IPS-15b (cell line): ENCODE data around the gene ATG7.
"Not testable (repeated sequence)": the region's sequence is repeated elsewhere in the genome, so short reads cannot be mapped to it uniquely, and the experiment has no call there.

Source experiments
- H3K27me3 ChIP-seq: one replicate; pipeline ENCODE4 v1.6.1; 2013; ENCODE audit warnings: low read length; ENCODE audit not compliant: control insufficient read depth, insufficient read depth
- H3K36me3 ChIP-seq: one replicate; pipeline ENCODE4 v1.6.1; 2013; ENCODE audit warnings: low read length; ENCODE audit not compliant: control insufficient read depth, insufficient read depth
- H3K4me1 ChIP-seq: one replicate; pipeline ENCODE4 v1.6.1; 2013; ENCODE audit warnings: mild to moderate bottlenecking, low read length; ENCODE audit not compliant: control insufficient read depth, insufficient read depth
- H3K4me3 ChIP-seq: one replicate; pipeline ENCODE4 v1.5.1; 2013; ENCODE audit warnings: low read depth, low read length
- H3K9ac ChIP-seq: one replicate; pipeline ENCODE4 v1.6.1; 2013; ENCODE audit warnings: low read depth, mild to moderate bottlenecking, low read length
- H3K9me3 ChIP-seq: one replicate; pipeline ENCODE4 v1.6.1; 2013; ENCODE audit warnings: mild to moderate bottlenecking, low read length; ENCODE audit not compliant: control insufficient read depth, insufficient read depth

The ATG7 gene

DNA sequence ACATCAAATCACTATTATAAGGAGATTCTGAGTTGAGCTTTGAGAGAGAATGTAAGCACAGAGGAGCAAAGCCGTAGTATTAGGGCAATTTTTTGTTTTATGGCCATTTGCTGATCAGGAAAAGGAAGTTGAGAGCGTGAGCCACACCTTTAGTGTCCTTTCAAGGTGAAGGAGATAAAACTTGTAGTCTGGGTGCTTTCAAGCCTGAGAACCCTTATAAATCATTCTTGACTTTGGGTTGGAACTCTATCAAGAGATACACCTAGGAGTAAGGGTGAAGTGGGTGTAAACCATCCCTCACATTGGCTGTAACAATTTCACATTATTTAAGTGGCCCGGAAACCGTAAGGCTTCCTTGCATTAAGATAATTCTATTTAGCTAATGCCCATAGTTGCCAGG, 122.2 kb downstream of the ATG7 start:
- Histone ChIP-seq H3K36me3 (no peaks in the 10 kb centered on the region), H3K4me1 (peaks cover 4% of the 10 kb centered on the region), H3K9ac (no peak overlapping the region), H3K9me3 (no peaks in the 10 kb centered on the region), H3K4me3 (no peak overlapping the region), H3K27me3 (no peaks in the 10 kb centered on the region)

DNA sequence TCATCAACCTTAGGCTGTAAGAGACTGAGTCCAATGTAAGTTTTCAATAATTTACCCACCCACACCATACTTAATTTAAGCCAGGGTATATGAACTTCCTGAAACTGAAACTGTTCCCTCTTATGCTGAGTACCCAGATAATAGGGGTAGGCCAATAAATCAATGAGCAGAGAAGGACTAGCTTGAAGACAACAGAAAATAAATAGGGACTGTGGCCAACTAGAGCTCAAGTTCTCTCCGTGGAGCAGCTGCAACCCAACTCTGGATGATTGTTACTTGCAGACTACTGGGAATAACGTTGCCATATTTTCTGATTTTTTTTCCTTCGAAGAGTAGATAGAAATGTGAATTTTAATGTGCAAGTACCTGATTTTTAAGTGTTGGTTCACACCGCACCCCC, 128.0 kb downstream of the ATG7 start:
- Histone ChIP-seq H3K9me3 (no peaks in the 10 kb centered on the region), H3K4me3 (no peak overlapping the region), H3K4me1 (no peaks in the 10 kb centered on the region), H3K27me3 (no peaks in the 10 kb centered on the region), H3K36me3 (peaks cover 2% of the 10 kb centered on the region), H3K9ac (no peak overlapping the region)

DNA sequence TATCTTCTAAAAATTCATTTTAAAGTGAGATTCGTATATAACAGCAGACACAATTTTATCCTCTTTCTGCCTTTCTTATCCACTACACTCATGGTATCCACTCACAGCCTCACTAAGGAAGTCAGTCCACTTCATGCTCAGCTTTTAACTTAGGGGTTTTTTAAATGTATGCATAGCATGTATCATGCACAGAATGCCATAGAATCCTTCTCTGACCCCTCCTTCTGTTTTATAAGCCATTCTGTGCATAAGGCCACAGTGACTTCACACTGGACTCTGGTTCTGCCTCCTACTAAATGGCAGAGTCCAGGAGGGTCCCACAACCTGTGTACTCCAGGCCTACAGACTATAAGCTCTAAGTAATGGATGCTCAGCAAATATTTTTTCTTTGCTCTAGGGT, 129.2 kb downstream of the ATG7 start:
- Histone ChIP-seq H3K36me3 (peaks cover 4% of the 10 kb centered on the region), H3K4me3 (no peak overlapping the region), H3K27me3 (no peaks in the 10 kb centered on the region), H3K9me3 (no peaks in the 10 kb centered on the region), H3K4me1 (no peaks in the 10 kb centered on the region), H3K9ac (no peak overlapping the region)

DNA sequence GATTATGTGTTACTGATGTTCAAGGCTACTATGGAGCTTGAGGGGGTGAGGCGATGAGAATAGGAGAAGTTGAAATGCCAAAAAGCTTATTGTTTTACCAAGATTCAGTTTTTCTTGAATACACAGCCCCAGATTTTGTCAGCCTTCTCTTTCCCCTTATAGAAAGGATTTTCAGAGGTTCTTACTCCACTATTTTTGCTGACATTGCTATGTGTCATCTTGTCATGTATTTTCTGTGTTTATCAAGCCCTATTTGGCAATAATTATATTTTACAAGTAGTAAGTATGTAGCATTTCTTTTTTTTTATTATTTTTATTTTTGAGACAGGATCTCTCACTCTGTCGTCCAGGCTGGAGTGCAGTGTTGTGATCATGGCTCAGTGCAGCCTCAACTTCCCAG, 133.1 kb downstream of the ATG7 start:
- H3K9me3 ChIP-seq = no peaks in the 10 kb centered on the region
- peaks cover 7% of the 10 kb centered on the region for H3K36me3 ChIP-seq
- H3K27me3 ChIP-seq = no peaks in the 10 kb centered on the region
- no peak overlapping the region for H3K9ac ChIP-seq
- H3K4me1 ChIP-seq = no peaks in the 10 kb centered on the region
- H3K4me3 ChIP-seq = no peak overlapping the region

DNA sequence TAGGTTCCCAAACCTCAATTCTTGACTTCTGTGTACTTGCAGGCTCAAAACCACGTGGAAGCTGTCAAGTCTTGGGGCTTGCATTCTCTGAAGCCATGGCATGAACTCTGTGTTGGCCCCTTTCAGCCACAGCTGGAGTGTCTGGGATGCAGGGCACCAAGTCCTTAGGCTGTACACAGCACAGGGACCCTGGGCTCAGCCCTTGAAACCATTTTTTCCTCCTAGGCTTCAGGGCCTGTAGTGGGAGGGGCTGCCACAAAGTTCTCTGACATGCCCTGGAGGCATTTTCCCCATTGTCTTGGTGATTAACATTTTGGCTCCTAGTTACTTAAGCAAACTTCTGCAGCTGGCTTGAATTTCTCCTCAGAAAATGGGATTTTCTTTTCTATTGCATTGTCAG, 135.4 kb downstream of the ATG7 start:
- Histone ChIP-seq H3K9me3 (no peaks in the 10 kb centered on the region), H3K27me3 (no peaks in the 10 kb centered on the region), H3K4me3 (no peak overlapping the region), H3K9ac (no peak overlapping the region), H3K4me1 (no peaks in the 10 kb centered on the region), H3K36me3 (peaks cover 7% of the 10 kb centered on the region)

DNA sequence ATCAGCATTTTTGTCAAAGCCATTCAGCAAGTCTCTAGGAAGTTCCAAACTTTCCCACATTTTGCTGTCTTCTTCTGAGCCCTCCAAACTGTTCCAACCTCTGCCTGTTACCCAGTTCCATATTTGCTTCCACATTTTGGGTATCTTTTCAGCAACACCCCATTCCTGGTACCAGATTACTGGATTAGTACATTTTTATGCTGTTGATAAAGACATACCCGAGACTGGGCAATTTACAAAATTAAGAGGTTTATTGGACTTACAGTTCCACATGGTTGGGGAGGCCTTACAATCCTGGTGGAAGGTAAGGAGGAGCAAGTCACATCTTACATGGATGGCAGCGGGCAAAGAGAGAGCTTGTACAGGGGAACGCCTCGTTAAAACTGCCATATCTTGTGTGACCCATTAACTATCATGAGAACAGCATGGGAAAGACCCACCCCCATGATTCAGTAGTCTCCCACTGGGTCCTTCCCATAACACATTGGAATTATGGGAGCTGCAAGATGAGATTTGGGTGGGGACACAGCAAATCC, 136.2 kb downstream of the ATG7 start:
- H3K9ac ChIP-seq, H3K4me3 ChIP-seq, H3K9me3 ChIP-seq, H3K27me3 ChIP-seq, H3K4me1 ChIP-seq, H3K36me3 ChIP-seq: not testable (repeated sequence)

DNA sequence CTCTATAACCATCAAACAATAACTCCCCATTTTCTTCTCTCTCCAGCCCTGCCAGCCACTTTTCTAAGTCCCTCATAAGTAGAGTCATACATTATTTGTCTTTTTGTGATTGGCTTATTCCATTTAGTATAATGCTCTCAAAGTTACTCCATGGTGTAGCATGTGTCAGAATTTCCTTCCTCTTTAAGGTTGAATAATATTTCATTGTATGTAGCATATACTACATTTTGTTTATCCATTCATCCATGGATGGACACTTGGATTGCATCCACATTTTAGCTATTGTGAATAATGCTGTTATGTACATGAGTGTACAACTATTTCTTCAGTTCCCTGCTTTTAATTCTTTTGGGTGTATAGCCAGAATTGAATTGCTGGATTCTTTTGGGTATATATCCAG, 138.4 kb downstream of the ATG7 start:
- Histone ChIP-seq H3K9me3 (no peaks in the 10 kb centered on the region), H3K9ac (no peak overlapping the region), H3K27me3 (no peaks in the 10 kb centered on the region), H3K4me3 (no peak overlapping the region), H3K4me1 (no peaks in the 10 kb centered on the region), H3K36me3 (peaks cover 5% of the 10 kb centered on the region)

DNA sequence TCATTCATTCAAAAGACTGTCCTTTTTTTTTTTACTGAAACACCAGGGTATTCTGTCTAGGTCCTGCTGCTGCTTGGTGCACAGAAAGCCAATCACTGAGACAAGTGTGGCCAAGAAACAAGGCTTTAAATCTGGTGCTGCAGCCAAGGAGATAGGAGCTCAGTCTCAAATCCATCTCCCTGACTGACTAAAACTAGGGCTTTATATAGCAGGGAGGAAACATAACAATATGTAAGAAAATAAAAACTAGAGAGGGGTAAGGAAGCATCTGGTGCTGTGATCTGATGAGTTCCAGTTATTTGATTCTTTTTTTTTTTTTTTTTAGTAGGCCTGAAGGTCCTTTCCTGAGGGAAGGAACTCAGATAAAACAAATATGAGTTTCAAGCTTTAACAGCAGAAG, 139.8 kb downstream of the ATG7 start:
- H3K27me3 ChIP-seq = no peaks in the 10 kb centered on the region
- no peaks in the 10 kb centered on the region for H3K9me3 ChIP-seq
- H3K4me3 ChIP-seq = no peak overlapping the region
- H3K36me3 ChIP-seq = no peaks in the 10 kb centered on the region
- no peak overlapping the region for H3K9ac ChIP-seq
- no peaks in the 10 kb centered on the region for H3K4me1 ChIP-seq

DNA sequence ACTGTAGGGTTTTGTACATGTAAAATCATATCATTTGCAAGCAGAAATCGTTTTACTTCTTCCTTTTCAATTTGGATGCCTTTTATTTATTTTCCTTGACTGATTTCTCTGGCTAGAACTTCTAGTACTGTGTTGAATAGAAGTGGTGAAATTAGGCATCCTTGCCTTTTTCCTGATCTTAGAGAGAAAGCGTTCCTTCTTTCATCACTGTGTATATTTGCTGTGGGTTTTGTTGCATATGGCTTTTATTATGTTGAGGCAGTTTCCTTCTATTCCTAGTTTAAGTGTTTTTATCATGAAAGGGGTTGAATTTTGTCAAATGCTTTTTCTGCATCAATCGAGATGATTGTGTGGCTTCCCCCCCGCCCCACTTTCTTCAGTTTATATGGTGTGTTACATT, 140.9 kb downstream of the ATG7 start:
- Histone ChIP-seq H3K4me1 (no peaks in the 10 kb centered on the region), H3K9me3 (no peaks in the 10 kb centered on the region), H3K36me3 (no peaks in the 10 kb centered on the region), H3K9ac (no peak overlapping the region), H3K4me3 (no peak overlapping the region), H3K27me3 (no peaks in the 10 kb centered on the region)

DNA sequence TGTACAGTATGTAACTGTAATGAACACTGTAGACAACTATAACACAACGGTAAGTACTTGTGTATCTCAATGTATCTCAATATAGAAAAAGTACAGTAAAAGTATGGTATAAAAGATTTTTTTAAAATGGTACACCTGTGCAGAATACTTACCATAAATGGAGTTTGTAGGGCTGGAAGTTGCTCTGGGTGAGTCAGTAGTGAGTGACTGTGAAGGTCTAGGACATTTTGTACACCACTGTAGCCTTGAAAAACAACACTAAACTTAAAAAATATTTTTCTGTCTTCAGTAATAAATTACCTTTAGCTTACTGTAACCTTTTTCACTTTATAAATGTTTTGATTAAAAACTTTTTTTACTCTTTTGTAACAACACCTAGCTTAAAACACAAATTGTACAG, 142.9 kb downstream of the ATG7 start:
- H3K36me3 ChIP-seq = no peaks in the 10 kb centered on the region
- H3K9me3 ChIP-seq = no peaks in the 10 kb centered on the region
- no peak overlapping the region for H3K9ac ChIP-seq
- H3K27me3 ChIP-seq = no peaks in the 10 kb centered on the region
- H3K4me1 ChIP-seq = no peaks in the 10 kb centered on the region
- no peak overlapping the region for H3K4me3 ChIP-seq

DNA sequence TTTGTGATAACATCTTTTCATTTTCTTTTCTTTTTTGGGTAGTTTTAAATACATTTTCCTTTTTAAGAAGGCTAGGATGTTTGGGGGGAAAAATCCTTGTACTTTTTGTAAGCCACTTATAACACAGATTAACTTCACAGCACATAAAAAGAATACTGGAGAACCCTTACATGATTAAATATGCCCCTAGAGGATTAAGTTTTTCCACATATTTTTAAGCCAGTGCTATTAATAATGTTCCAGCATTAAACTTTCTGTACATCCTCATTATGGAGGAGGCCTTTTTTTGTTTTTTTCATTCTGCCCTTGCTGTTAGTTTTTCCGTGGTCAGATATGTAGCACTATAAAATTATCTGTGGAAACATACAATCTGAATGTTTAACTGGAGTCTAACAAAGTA, 147.9 kb downstream of the ATG7 start:
- H3K36me3 ChIP-seq = no peaks in the 10 kb centered on the region
- H3K4me3 ChIP-seq = no peak overlapping the region
- H3K4me1 ChIP-seq = no peaks in the 10 kb centered on the region
- H3K27me3 ChIP-seq = no peaks in the 10 kb centered on the region
- no peak overlapping the region for H3K9ac ChIP-seq
- H3K9me3 ChIP-seq = no peaks in the 10 kb centered on the region

DNA sequence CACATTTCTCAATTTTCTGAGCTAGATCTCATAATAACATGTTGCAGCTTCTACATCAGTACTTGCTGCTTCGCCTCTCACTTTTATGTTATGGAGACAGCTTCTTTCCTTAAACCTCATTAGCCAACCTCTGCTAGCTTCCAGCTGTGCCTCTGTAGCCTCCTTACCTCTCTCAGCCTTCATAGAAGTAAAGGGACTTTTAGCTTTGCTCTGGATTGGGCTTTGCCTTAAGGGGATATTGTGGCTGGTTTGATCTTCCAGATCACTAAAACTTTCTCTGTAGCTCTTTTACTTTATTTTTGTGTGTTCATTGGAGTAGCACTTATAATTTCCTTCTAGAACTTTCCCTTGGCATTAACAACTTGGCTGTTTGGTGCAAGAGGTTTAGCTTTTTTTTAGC, 150.1 kb downstream of the ATG7 start:
- Histone ChIP-seq H3K4me1 (no peaks in the 10 kb centered on the region), H3K27me3 (no peaks in the 10 kb centered on the region), H3K9me3 (no peaks in the 10 kb centered on the region), H3K36me3 (no peaks in the 10 kb centered on the region), H3K4me3 (no peak overlapping the region), H3K9ac (no peak overlapping the region)

DNA sequence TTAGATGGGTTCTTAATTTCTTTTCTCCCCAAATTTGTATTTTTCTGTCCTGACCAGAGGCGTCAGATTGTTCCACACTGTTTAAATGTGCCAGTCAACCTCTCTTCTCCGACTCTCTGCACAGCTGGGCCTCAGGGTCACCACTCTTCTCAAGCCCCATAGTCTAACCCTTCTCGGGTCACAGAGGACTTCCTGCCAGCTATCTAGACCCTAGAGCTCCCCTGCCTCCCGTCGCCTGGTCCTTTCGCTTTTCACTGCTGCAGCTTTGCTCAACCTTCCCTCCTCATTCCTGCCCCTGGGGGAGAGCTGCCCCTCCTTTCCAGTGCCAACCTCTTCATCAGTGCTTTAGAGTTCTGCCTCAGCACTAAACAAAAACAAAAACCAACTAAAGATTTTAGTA, 151.7 kb downstream of the ATG7 start:
- H3K4me3 ChIP-seq = no peak overlapping the region
- H3K36me3 ChIP-seq = no peaks in the 10 kb centered on the region
- H3K9me3 ChIP-seq = no peaks in the 10 kb centered on the region
- no peaks in the 10 kb centered on the region for H3K27me3 ChIP-seq
- H3K4me1 ChIP-seq = no peaks in the 10 kb centered on the region
- H3K9ac ChIP-seq = no peak overlapping the region
